ENCODE results near the gene CDH5.

DNA sequence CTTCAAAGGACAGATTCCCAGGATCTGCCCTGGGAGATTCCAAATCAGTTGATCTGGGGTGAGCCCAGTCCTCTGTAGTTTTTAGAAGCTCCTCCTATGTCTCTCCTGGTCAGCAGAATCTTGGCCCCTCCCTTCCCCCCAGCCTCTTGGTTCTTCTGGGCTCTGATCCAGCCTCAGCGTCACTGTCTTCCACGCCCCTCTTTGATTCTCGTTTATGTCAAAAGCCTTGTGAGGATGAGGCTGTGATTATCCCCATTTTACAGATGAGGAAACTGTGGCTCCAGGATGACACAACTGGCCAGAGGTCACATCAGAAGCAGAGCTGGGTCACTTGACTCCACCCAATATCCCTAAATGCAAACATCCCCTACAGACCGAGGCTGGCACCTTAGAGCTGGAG lies 840 bp upstream of the CDH5 start:
- TF ChIP-seq, protein P1, sequence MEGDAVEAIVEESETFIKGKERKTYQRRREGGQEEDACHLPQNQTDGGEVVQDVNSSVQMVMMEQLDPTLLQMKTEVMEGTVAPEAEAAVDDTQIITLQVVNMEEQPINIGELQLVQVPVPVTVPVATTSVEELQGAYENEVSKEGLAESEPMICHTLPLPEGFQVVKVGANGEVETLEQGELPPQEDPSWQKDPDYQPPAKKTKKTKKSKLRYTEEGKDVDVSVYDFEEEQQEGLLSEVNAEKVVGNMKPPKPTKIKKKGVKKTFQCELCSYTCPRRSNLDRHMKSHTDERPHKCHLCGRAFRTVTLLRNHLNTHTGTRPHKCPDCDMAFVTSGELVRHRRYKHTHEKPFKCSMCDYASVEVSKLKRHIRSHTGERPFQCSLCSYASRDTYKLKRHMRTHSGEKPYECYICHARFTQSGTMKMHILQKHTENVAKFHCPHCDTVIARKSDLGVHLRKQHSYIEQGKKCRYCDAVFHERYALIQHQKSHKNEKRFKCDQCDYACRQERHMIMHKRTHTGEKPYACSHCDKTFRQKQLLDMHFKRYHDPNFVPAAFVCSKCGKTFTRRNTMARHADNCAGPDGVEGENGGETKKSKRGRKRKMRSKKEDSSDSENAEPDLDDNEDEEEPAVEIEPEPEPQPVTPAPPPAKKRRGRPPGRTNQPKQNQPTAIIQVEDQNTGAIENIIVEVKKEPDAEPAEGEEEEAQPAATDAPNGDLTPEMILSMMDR (IDR thresholded peaks at IDR 0.05) = no peak
- TF ChIP-seq EP300 (IDR thresholded peaks at IDR 0.05) = no peak
